ENCODE data around the gene TIGAR. TPM values are rescaled to one million over a fixed set of nuclear protein-coding genes. Genes with fewer than 3 reads are reported as not detected.

TIGAR gene
- total and polyA plus RNA-seq, 4 donors: 0.56 to 3.3 (median 2.0) TPM

- DNase-seq (ENCODE audit: low spot score): no peak
- H3K4me1 ChIP-seq (ENCODE audit: control insufficient read depth in 4 of 4, insufficient read depth in 4 of 4, low read length in 3 of 4): peaks cover 0 to 17% (median 8%) of the 10 kb centered on the region in 4 donors
- TF ChIP-seq ZBTB33 (IDR thresholded peaks at IDR 0.05): no peak
- TF ChIP-seq MAX (IDR thresholded peaks at IDR 0.05): no peak
- no peak for TF ChIP-seq FOXA1 (IDR thresholded peaks at IDR 0.05)
- no peak for TF ChIP-seq TAF1 (conservative IDR thresholded peaks at IDR 0.05)
- no peak overlapping the region for H3K9ac ChIP-seq (ENCODE audit: low read depth in 1 of 2, low read length in 2 of 2)
- no peak overlapping the region for H3K27ac ChIP-seq (ENCODE audit: low read depth in 1 of 2, low read length in 2 of 2)
- 84% methylated on average over 5 of the region's 5 CpGs for WGBS
- H3K4me3 ChIP-seq (ENCODE audit: low read depth in 1 of 3, low read length in 3 of 3): no peak overlapping the region
- H3K27me3 ChIP-seq (ENCODE audit: control insufficient read depth in 4 of 4, insufficient read depth in 4 of 4, low read length in 3 of 4): no peaks in the 10 kb centered on the region
- H3K36me3 ChIP-seq (ENCODE audit: control insufficient read depth in 4 of 4, insufficient read depth in 3 of 4, low read depth in 1 of 4, low read length in 3 of 4): no peaks in the 10 kb centered on the region
- no peaks in the 10 kb centered on the region for H3K9me3 ChIP-seq (ENCODE audit: control insufficient read depth in 4 of 4, low read length in 3 of 4)
Measured at GRCh38 chr12:4322726-4323125, 1.7 kb downstream of the TIGAR start.

GRCh38 chr12:4323396-4323795 is 2.4 kb downstream of the TIGAR start:
- Histone ChIP-seq H3K9me3 (ENCODE audit: control insufficient read depth in 4 of 4, low read length in 3 of 4) (no peaks in the 10 kb centered on the region), H3K4me3 (ENCODE audit: low read depth in 1 of 3, low read length in 3 of 3) (no peak overlapping the region), H3K9ac (ENCODE audit: low read depth in 1 of 2, low read length in 2 of 2) (no peak overlapping the region), H3K27ac (ENCODE audit: low read depth in 1 of 2, low read length in 2 of 2) (no peak overlapping the region), H3K4me1 (ENCODE audit: control insufficient read depth in 4 of 4, insufficient read depth in 4 of 4, low read length in 3 of 4) (peaks cover 0 to 17% (median 8%) of the 10 kb centered on the region in 4 donors), H3K27me3 (ENCODE audit: control insufficient read depth in 4 of 4, insufficient read depth in 4 of 4, low read length in 3 of 4) (no peaks in the 10 kb centered on the region), H3K36me3 (ENCODE audit: control insufficient read depth in 4 of 4, insufficient read depth in 3 of 4, low read depth in 1 of 4, low read length in 3 of 4) (no peaks in the 10 kb centered on the region)
- no peak for DNase-seq (ENCODE audit: low spot score)
- 91% methylated on average over 4 of the region's 4 CpGs for WGBS
- no peak for TF ChIP-seq MAX (IDR thresholded peaks at IDR 0.05)

GRCh38 chr12:4324366-4324765 is 3.4 kb downstream of the TIGAR start:
- Histone ChIP-seq H3K9ac (ENCODE audit: low read depth in 1 of 2, low read length in 2 of 2) (no peak overlapping the region), H3K27ac (ENCODE audit: low read depth in 1 of 2, low read length in 2 of 2) (no peak overlapping the region), H3K9me3 (ENCODE audit: control insufficient read depth in 4 of 4, low read length in 3 of 4) (no peaks in the 10 kb centered on the region), H3K36me3 (ENCODE audit: control insufficient read depth in 4 of 4, insufficient read depth in 3 of 4, low read depth in 1 of 4, low read length in 3 of 4) (no peaks in the 10 kb centered on the region), H3K4me3 (ENCODE audit: low read depth in 1 of 3, low read length in 3 of 3) (no peak overlapping the region), H3K4me1 (ENCODE audit: control insufficient read depth in 4 of 4, insufficient read depth in 4 of 4, low read length in 3 of 4) (peaks cover 0 to 17% (median 8%) of the 10 kb centered on the region in 4 donors), H3K27me3 (ENCODE audit: control insufficient read depth in 4 of 4, insufficient read depth in 4 of 4, low read length in 3 of 4) (no peaks in the 10 kb centered on the region)
- TF ChIP-seq TAF1 (conservative IDR thresholded peaks at IDR 0.05) (no peak), HNF4G (IDR thresholded peaks at IDR 0.05) (no peak), REST (IDR thresholded peaks at IDR 0.05) (no peak), MAX (IDR thresholded peaks at IDR 0.05) (no peak), GABPA (IDR thresholded peaks at IDR 0.05 in 1 of 2, conservative IDR thresholded peaks at IDR 0.05 in 1 of 2) (no peak), JUND (IDR thresholded peaks at IDR 0.05) (no peak), RXRA (IDR thresholded peaks at IDR 0.05) (no peak)
- WGBS: 98% methylated on average over 28 of the region's 28 CpGs
- no peak for DNase-seq (ENCODE audit: low spot score)
